IgD-negative memory B cell (primary cell): ENCODE results near the gene PHETA1. TPM values are rescaled to one million over a fixed set of nuclear protein-coding genes. Genes with fewer than 3 reads are reported as not detected.
"Not testable (repeated sequence)": the region's sequence is repeated elsewhere in the genome, so short reads cannot be mapped to it uniquely, and the experiment has no call there.

Source experiments
- H3K27ac Mint-ChIP-seq, 3 donors: one replicate each; pipeline ENCODE4 v1.8.0; 2020 to 2022; ENCODE audit warnings: mild to moderate bottlenecking in 3 of 3, mixed read lengths in 3 of 3, moderate library complexity in 1 of 3
- H3K27me3 Mint-ChIP-seq: one replicate; pipeline ENCODE4 v1.8.0; 2021; ENCODE audit warnings: mixed read lengths
- H3K36me3 Mint-ChIP-seq: one replicate; pipeline ENCODE4 v1.8.0; 2020; ENCODE audit warnings: mild to moderate bottlenecking, mixed read lengths
- H3K4me1 Mint-ChIP-seq, 3 donors: one replicate each; pipeline ENCODE4 v1.8.0; 2020 to 2022; ENCODE audit warnings: mixed read lengths in 3 of 3, mild to moderate bottlenecking in 1 of 3
- H3K4me3 Mint-ChIP-seq, 4 donors: one replicate each; pipeline ENCODE4 v1.8.0; 2020 to 2022; ENCODE audit warnings: mild to moderate bottlenecking in 4 of 4, mixed read lengths in 4 of 4, moderate library complexity in 3 of 4
- H3K9me3 Mint-ChIP-seq, 3 donors: one replicate each; pipeline ENCODE4 v1.8.0; 2020 to 2021; ENCODE audit warnings: mixed read lengths in 3 of 3, mild to moderate bottlenecking in 1 of 3
- polyA plus RNA-seq: library from polyadenylated mRNA; unstranded; fragments of 300-500 nt; fragmentation: Illumina TruSeq; gene quantifications from one replicate; pipeline ENCODE4 v1.2.3, GENCODE V29; 2021

Gene PHETA1
- polyA plus RNA-seq, 1 donor from 2014 or later: 2.6 TPM

- Mint-ChIP-seq H3K9me3 (no peaks in the 10 kb centered on the region), H3K4me1 (peaks cover 37 to 68% (median 61%) of the 10 kb centered on the region in 3 donors), H3K27me3 (no peaks in the 10 kb centered on the region), H3K4me3 (peak overlapping the region; percentile 58 to 97 (median 86)), H3K36me3 (peaks cover 3% of the 10 kb centered on the region), H3K27ac (peak overlapping the region; percentile 88 to 98 (median 93))
These were observed 39.9 kb upstream of the PHETA1 start for GRCh38 chr12:111408686-111409402.

GRCh38 chr12:111408116-111408440 lies 39.2 kb upstream of the PHETA1 start:
- no peaks in the 10 kb centered on the region for H3K36me3 Mint-ChIP-seq
- H3K4me1 Mint-ChIP-seq: peaks cover 34 to 68% (median 59%) of the 10 kb centered on the region in 3 donors
- peak overlapping the region; percentile 93 to 98 (median 95) for H3K27ac Mint-ChIP-seq
- H3K9me3 Mint-ChIP-seq: no peaks in the 10 kb centered on the region
- H3K4me3 Mint-ChIP-seq: peak overlapping the region; percentile 89 to 97 (median 94)
- H3K27me3 Mint-ChIP-seq: no peaks in the 10 kb centered on the region

- H3K9me3 Mint-ChIP-seq: no peaks in the 10 kb centered on the region
- peaks cover 33 to 66% (median 59%) of the 10 kb centered on the region in 3 donors for H3K4me1 Mint-ChIP-seq
- peak overlapping the region; percentile 95 to 99 (median 98) for H3K27ac Mint-ChIP-seq
- no peaks in the 10 kb centered on the region for H3K36me3 Mint-ChIP-seq
- peak overlapping the region; percentile 89 to 97 (median 94) for H3K4me3 Mint-ChIP-seq
- H3K27me3 Mint-ChIP-seq: no peaks in the 10 kb centered on the region
These were observed 38.7 kb upstream of the PHETA1 start for GRCh38 chr12:111407377-111408115.

- no peaks in the 10 kb centered on the region for H3K9me3 Mint-ChIP-seq
- H3K36me3 Mint-ChIP-seq: no peaks in the 10 kb centered on the region
- peaks cover 26 to 59% (median 51%) of the 10 kb centered on the region in 3 donors for H3K4me1 Mint-ChIP-seq
- H3K4me3 Mint-ChIP-seq: peak overlapping the region; percentile 89 to 97 (median 94)
- H3K27ac Mint-ChIP-seq: peak overlapping the region; percentile 95 to 99 (median 98)
- no peaks in the 10 kb centered on the region for H3K27me3 Mint-ChIP-seq
These were observed 37.8 kb upstream of the PHETA1 start for GRCh38 chr12:111406474-111407376.

GRCh38 chr12:111405859-111406473 lies 37.1 kb upstream of the PHETA1 start, which contains the start of gene SH2B3:
Gene SH2B3, plus strand, starts transcription at chr12:111405923. Its CDS starts 12,223 bp downstream, at chr12:111418146.
- peak within 1 kb of the TSS; percentile 98 to 99 (median 99) for H3K27ac Mint-ChIP-seq
- H3K4me1 Mint-ChIP-seq: peaks cover 25 to 52% (median 45%) of the 10 kb centered on the region in 3 donors
- no peaks in the 10 kb centered on the region for H3K36me3 Mint-ChIP-seq
- H3K27me3 Mint-ChIP-seq: no peaks in the 10 kb centered on the region
- no peaks in the 10 kb centered on the region for H3K9me3 Mint-ChIP-seq
- peak within 1 kb of the TSS; percentile 89 to 97 (median 94) for H3K4me3 Mint-ChIP-seq

GRCh38 chr12:111405149-111405858 lies 36.4 kb upstream of the PHETA1 start:
- Mint-ChIP-seq H3K27ac (peak overlapping the region; percentile 98 to 99 (median 99)), H3K4me3 (peak overlapping the region; percentile 85 to 94 (median 94)), H3K4me1 (peaks cover 20 to 48% (median 41%) of the 10 kb centered on the region in 3 donors), H3K9me3 (no peaks in the 10 kb centered on the region), H3K36me3 (no peaks in the 10 kb centered on the region), H3K27me3 (no peaks in the 10 kb centered on the region)

- Mint-ChIP-seq H3K36me3 (no peaks in the 10 kb centered on the region), H3K27ac (peak overlapping the region; percentile 98 to 99 (median 99)), H3K9me3 (no peaks in the 10 kb centered on the region)
These were observed 35.7 kb upstream of the PHETA1 start for GRCh38 chr12:111404362-111405148.

GRCh38 chr12:111402490-111402824 lies 33.6 kb upstream of the PHETA1 start:
- not testable (repeated sequence) for H3K9me3 Mint-ChIP-seq, H3K36me3 Mint-ChIP-seq, H3K27me3 Mint-ChIP-seq
- H3K27ac Mint-ChIP-seq: peak overlapping the region; percentile 98 to 99 (median 99)
- peaks cover 20 to 39% (median 32%) of the 10 kb centered on the region in 3 donors for H3K4me1 Mint-ChIP-seq
- peak overlapping the region in 3 of 4 donors; percentile 93 to 94 (median 94) for H3K4me3 Mint-ChIP-seq

More at GRCh38 chr12:111404362-111405148, 35.7 kb upstream of the PHETA1 start:
- Mint-ChIP-seq H3K4me1 (peaks cover 24 to 46% (median 43%) of the 10 kb centered on the region in 3 donors), H3K4me3 (peak overlapping the region; percentile 85 to 94 (median 94)), H3K27me3 (no peaks in the 10 kb centered on the region)

GRCh38 chr12:111401167-111401605 lies 32.3 kb upstream of the PHETA1 start:
- Mint-ChIP-seq H3K4me1 (peaks cover 29 to 39% (median 31%) of the 10 kb centered on the region in 3 donors), H3K27me3 (no peaks in the 10 kb centered on the region), H3K4me3 (no peak overlapping the region), H3K36me3 (no peaks in the 10 kb centered on the region), H3K9me3 (no peaks in the 10 kb centered on the region), H3K27ac (peak overlapping the region in 1 of 3 donors; percentile 19)

GRCh38 chr12:111399741-111400404 lies 31.0 kb upstream of the PHETA1 start:
- H3K27me3 Mint-ChIP-seq, H3K9me3 Mint-ChIP-seq, H3K36me3 Mint-ChIP-seq: not testable (repeated sequence)
- H3K27ac Mint-ChIP-seq: peak overlapping the region in 2 of 3 donors; percentile 95 to 97
- peaks cover 29 to 39% (median 31%) of the 10 kb centered on the region in 3 donors for H3K4me1 Mint-ChIP-seq
- H3K4me3 Mint-ChIP-seq: peak overlapping the region; percentile 38 to 87 (median 82)

- Mint-ChIP-seq H3K4me3 (no peak overlapping the region), H3K27ac (no peak overlapping the region), H3K27me3 (no peaks in the 10 kb centered on the region), H3K36me3 (no peaks in the 10 kb centered on the region), H3K9me3 (no peaks in the 10 kb centered on the region), H3K4me1 (peaks cover 22 to 29% (median 26%) of the 10 kb centered on the region in 3 donors)
These were observed 29.6 kb upstream of the PHETA1 start for GRCh38 chr12:111398530-111398929.

GRCh38 chr12:111396726-111397445 lies 28.0 kb upstream of the PHETA1 start:
- H3K36me3 Mint-ChIP-seq: no peaks in the 10 kb centered on the region
- H3K4me3 Mint-ChIP-seq: peak overlapping the region; percentile 76 to 96 (median 82)
- peaks cover 14 to 20% (median 18%) of the 10 kb centered on the region in 3 donors for H3K4me1 Mint-ChIP-seq
- H3K27ac Mint-ChIP-seq: peak overlapping the region in 1 of 3 donors; percentile 39
- H3K9me3 Mint-ChIP-seq: no peaks in the 10 kb centered on the region
- H3K27me3 Mint-ChIP-seq: no peaks in the 10 kb centered on the region
